Measurements from ENCODE around the gene ATXN2.
"Not testable (repeated sequence)": the region's sequence is repeated elsewhere in the genome, so short reads cannot be mapped to it uniquely, and the experiment has no call there.

The ATXN2 gene

DNA sequence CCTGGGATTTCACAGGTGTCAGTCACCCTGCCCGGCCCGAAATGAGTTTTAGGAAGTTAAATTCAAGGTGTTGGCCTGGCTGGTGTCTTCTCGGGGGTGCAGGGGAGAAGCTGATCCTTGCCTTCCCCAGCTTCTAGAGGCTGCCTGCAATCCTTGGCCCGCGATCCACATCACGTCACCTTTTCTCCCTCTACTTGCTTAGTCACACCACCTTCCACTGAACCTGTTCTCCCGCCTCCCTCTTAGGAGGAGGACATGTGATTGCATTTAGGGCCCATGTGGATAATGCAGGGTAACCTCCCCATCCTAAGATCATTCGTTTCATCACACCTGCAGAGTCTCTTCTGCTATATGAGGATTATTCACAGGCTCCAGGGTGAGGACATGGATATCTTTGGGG lies 25.4 kb upstream of the ATXN2 start:
- Histone ChIP-seq H3K9ac (ENCODE audit: low read depth, low read length) (no peak overlapping the region), H3K4me2 (ENCODE audit: low read length) (no peak overlapping the region), H3K4me3 (ENCODE audit: low read length) (no peak overlapping the region), H3K27me3 (ENCODE audit: control insufficient read depth, insufficient read depth, low read length) (no peaks in the 10 kb centered on the region), H3K4me1 (ENCODE audit: control insufficient read depth, insufficient read depth, low read length) (peaks cover 3% of the 10 kb centered on the region), H3K36me3 (ENCODE audit: insufficient read depth, low read length) (no peaks in the 10 kb centered on the region), H3K9me3 (replicated peaks; ENCODE audit: low read length) (no peaks in the 10 kb centered on the region)

GRCh38 chr12:111617841-111618240 lies 18.7 kb upstream of the ATXN2 start:
- not testable (repeated sequence) for H3K27me3 ChIP-seq (ENCODE audit: control insufficient read depth, insufficient read depth, low read length); H3K9me3 ChIP-seq (replicated peaks; ENCODE audit: low read length); H3K4me3 ChIP-seq (ENCODE audit: low read length); H3K4me1 ChIP-seq (ENCODE audit: control insufficient read depth, insufficient read depth, low read length); H3K9ac ChIP-seq (ENCODE audit: low read depth, low read length); H3K4me2 ChIP-seq (ENCODE audit: low read length); H3K36me3 ChIP-seq (ENCODE audit: insufficient read depth, low read length)

DNA sequence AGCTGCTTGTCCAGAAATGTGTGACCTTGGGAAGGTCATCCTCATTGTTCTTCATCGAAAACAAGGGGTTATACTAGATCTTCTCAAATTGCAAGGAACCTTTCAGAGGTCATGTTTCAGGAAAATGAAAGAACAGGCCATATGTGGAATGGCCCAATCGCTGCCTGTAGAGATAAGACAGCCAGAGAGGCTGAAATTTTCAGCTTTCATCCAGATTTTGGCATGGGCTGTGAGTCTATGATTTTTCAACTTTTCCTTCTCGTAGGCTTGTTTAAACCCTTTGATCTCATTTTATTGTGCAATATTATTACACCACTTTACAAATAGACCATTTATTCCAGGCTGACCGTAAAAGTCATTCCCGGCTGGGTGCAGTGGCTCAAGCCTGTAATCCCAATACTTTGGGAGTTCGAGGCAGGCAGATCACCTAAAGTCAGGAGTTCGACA lies 17.1 kb upstream of the ATXN2 start:
- Histone ChIP-seq H3K4me3 (ENCODE audit: low read length) (no peak overlapping the region), H3K4me2 (ENCODE audit: low read length) (no peak overlapping the region), H3K27me3 (ENCODE audit: control insufficient read depth, insufficient read depth, low read length) (no peaks in the 10 kb centered on the region), H3K9ac (ENCODE audit: low read depth, low read length) (no peak overlapping the region), H3K4me1 (ENCODE audit: control insufficient read depth, insufficient read depth, low read length) (no peaks in the 10 kb centered on the region), H3K9me3 (replicated peaks; ENCODE audit: low read length) (no peaks in the 10 kb centered on the region), H3K36me3 (ENCODE audit: insufficient read depth, low read length) (no peaks in the 10 kb centered on the region)

- no peaks in the 10 kb centered on the region for H3K27me3 ChIP-seq (ENCODE audit: control insufficient read depth, insufficient read depth, low read length)
- no peaks in the 10 kb centered on the region for H3K4me1 ChIP-seq (ENCODE audit: control insufficient read depth, insufficient read depth, low read length)
- H3K36me3 ChIP-seq (ENCODE audit: insufficient read depth, low read length): no peaks in the 10 kb centered on the region
- no peaks in the 10 kb centered on the region for H3K9me3 ChIP-seq (replicated peaks; ENCODE audit: low read length)
- no peak overlapping the region for H3K4me2 ChIP-seq (ENCODE audit: low read length)
- no peak overlapping the region for H3K9ac ChIP-seq (ENCODE audit: low read depth, low read length)
- no peak overlapping the region for H3K4me3 ChIP-seq (ENCODE audit: low read length)
Measured at GRCh38 chr12:111607239-111607638, 8.1 kb upstream of the ATXN2 start.

GRCh38 chr12:111606767-111607230 lies 7.7 kb upstream of the ATXN2 start:
- Histone ChIP-seq H3K36me3 (ENCODE audit: insufficient read depth, low read length) (no peaks in the 10 kb centered on the region), H3K9ac (ENCODE audit: low read depth, low read length) (no peak overlapping the region), H3K9me3 (replicated peaks; ENCODE audit: low read length) (no peaks in the 10 kb centered on the region), H3K4me2 (ENCODE audit: low read length) (no peak overlapping the region), H3K27me3 (ENCODE audit: control insufficient read depth, insufficient read depth, low read length) (no peaks in the 10 kb centered on the region), H3K4me1 (ENCODE audit: control insufficient read depth, insufficient read depth, low read length) (no peaks in the 10 kb centered on the region), H3K4me3 (ENCODE audit: low read length) (no peak overlapping the region)

DNA sequence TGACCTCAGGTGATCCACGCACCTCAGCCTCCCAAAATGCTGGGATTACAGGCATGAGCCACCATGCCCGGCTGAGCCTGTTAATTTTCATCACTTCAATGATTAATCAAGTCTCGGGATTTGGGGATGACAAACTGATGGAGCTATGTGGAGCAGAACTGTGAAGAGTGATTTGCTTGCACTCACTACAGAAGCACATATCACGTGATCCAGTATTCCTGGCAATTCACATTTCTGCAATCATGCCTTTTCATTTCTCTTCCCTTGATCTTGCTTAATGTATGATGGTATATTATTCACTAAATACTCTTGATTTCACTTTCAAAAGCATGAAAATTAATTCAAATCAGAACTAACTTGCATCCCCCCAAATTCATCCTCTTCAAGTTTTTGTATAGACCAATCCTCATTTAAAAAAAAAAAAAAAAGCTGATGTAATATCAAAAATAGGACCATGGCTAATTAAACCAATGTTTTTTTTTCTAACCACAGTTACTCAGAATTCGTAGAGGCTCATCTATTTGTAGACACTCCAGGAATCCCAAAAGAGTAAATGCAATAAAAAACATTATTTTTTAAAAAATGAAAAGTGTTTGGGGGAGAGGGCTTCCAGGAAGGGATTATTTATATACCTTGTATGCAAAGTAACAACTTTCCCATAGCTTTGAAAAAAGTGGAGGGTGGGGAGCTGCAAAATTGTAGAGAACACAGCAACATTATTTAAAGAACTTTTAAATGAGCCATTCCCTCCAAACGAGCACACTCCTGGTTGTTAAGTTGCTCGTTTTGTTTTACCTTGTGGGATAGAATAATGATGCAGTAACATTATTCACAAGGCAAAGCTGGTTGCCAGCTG lies 7.0 kb upstream of the ATXN2 start:
- H3K27me3 ChIP-seq (ENCODE audit: control insufficient read depth, insufficient read depth, low read length): no peaks in the 10 kb centered on the region
- no peaks in the 10 kb centered on the region for H3K4me1 ChIP-seq (ENCODE audit: control insufficient read depth, insufficient read depth, low read length)
- H3K9ac ChIP-seq (ENCODE audit: low read depth, low read length): no peak overlapping the region
- H3K36me3 ChIP-seq (ENCODE audit: insufficient read depth, low read length): no peaks in the 10 kb centered on the region
- no peak overlapping the region for H3K4me2 ChIP-seq (ENCODE audit: low read length)
- no peak overlapping the region for H3K4me3 ChIP-seq (ENCODE audit: low read length)
- no peaks in the 10 kb centered on the region for H3K9me3 ChIP-seq (replicated peaks; ENCODE audit: low read length)

GRCh38 chr12:111602857-111603256 lies 3.7 kb upstream of the ATXN2 start:
- H3K4me1 ChIP-seq (ENCODE audit: control insufficient read depth, insufficient read depth, low read length); H3K9me3 ChIP-seq (replicated peaks; ENCODE audit: low read length); H3K4me3 ChIP-seq (ENCODE audit: low read length); H3K4me2 ChIP-seq (ENCODE audit: low read length); H3K27me3 ChIP-seq (ENCODE audit: control insufficient read depth, insufficient read depth, low read length); H3K36me3 ChIP-seq (ENCODE audit: insufficient read depth, low read length); H3K9ac ChIP-seq (ENCODE audit: low read depth, low read length): not testable (repeated sequence)

DNA sequence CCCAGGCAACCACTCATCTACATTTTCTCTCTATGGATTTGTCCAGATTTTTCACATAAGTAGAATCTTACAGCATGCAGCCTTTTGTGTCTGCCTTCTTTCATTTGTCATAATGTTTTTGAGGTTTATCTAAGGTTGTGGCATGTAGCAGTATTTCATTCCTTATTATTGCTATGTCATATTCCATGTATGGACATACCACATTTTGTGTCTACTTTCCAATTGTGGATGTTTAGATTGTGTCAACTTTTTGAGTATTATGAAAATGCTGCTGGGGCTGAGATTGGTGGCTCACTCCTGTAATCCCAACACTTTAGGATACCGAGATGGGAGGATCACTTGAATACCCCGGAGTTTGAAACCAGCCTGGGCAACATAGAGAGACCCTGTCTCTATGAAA lies 3.2 kb upstream of the ATXN2 start:
- no peak overlapping the region for H3K4me2 ChIP-seq (ENCODE audit: low read length)
- H3K36me3 ChIP-seq (ENCODE audit: insufficient read depth, low read length): no peaks in the 10 kb centered on the region
- H3K4me3 ChIP-seq (ENCODE audit: low read length): no peak overlapping the region
- H3K9ac ChIP-seq (ENCODE audit: low read depth, low read length): no peak overlapping the region
- no peaks in the 10 kb centered on the region for H3K9me3 ChIP-seq (replicated peaks; ENCODE audit: low read length)
- H3K4me1 ChIP-seq (ENCODE audit: control insufficient read depth, insufficient read depth, low read length): peaks cover 6% of the 10 kb centered on the region
- H3K27me3 ChIP-seq (ENCODE audit: control insufficient read depth, insufficient read depth, low read length): no peaks in the 10 kb centered on the region

DNA sequence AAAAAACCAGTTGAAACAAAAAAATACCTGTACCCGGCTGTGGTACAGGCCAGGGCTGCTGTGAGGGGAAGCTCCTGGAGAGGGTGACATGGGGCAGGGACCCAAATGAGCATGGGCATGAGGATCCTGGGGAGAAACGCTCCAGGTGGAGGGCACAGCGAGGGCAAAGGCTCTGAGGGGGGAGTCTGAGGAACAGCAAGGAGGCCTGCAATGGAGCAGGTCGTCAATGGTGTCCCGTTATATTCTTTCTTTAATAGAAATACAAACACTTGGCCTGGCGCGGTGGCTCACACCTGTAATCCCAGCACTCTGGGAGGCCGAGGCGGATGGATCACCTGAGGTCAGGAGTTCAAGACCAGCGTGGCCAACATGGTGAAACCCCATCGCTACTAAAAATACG lies 1.9 kb upstream of the ATXN2 start:
- H3K4me3 ChIP-seq (ENCODE audit: low read length); H3K36me3 ChIP-seq (ENCODE audit: insufficient read depth, low read length); H3K9me3 ChIP-seq (replicated peaks; ENCODE audit: low read length); H3K9ac ChIP-seq (ENCODE audit: low read depth, low read length); H3K4me2 ChIP-seq (ENCODE audit: low read length); H3K27me3 ChIP-seq (ENCODE audit: control insufficient read depth, insufficient read depth, low read length): not testable (repeated sequence)
- peaks cover 14% of the 10 kb centered on the region for H3K4me1 ChIP-seq (ENCODE audit: control insufficient read depth, insufficient read depth, low read length)

GRCh38 chr12:111600205-111600642 lies 1.1 kb upstream of the ATXN2 start:
- Histone ChIP-seq H3K4me1 (ENCODE audit: control insufficient read depth, insufficient read depth, low read length) (peaks cover 22% of the 10 kb centered on the region), H3K4me3 (ENCODE audit: low read length) (peak overlapping the region; percentile 98), H3K36me3 (ENCODE audit: insufficient read depth, low read length) (no peaks in the 10 kb centered on the region), H3K9me3 (replicated peaks; ENCODE audit: low read length) (no peaks in the 10 kb centered on the region), H3K4me2 (ENCODE audit: low read length) (peak overlapping the region; percentile 85), H3K27me3 (ENCODE audit: control insufficient read depth, insufficient read depth, low read length) (no peaks in the 10 kb centered on the region), H3K9ac (ENCODE audit: low read depth, low read length) (peak overlapping the region; percentile 97)

GRCh38 chr12:111599453-111600204 lies 514 bp upstream of the ATXN2 start:
- peak overlapping the region; percentile 85 for H3K4me2 ChIP-seq (ENCODE audit: low read length)
- no peaks in the 10 kb centered on the region for H3K36me3 ChIP-seq (ENCODE audit: insufficient read depth, low read length)
- peaks cover 27% of the 10 kb centered on the region for H3K4me1 ChIP-seq (ENCODE audit: control insufficient read depth, insufficient read depth, low read length)
- no peaks in the 10 kb centered on the region for H3K9me3 ChIP-seq (replicated peaks; ENCODE audit: low read length)
- no peaks in the 10 kb centered on the region for H3K27me3 ChIP-seq (ENCODE audit: control insufficient read depth, insufficient read depth, low read length)
- H3K4me3 ChIP-seq (ENCODE audit: low read length): peak overlapping the region; percentile 98
- H3K9ac ChIP-seq (ENCODE audit: low read depth, low read length): peak overlapping the region; percentile 97

All from skeletal muscle satellite cell (primary cell).